Stimulated activated CD4-positive, alpha-beta T cell treated with anti-CD3 and anti-CD28 coated beads, Interleukin-1b, Interleukin-23, amount 100 ng/mL, for 1 hour (primary cell): ENCODE results near the gene ADGRA1.

Experiments
- DNase-seq, 2 donors: peaks; one replicate each; pipeline ENCODE4 v3.0.0-alpha.2; 2020; ENCODE audit warnings: low read depth in 2 of 2

The ADGRA1 gene

DNA sequence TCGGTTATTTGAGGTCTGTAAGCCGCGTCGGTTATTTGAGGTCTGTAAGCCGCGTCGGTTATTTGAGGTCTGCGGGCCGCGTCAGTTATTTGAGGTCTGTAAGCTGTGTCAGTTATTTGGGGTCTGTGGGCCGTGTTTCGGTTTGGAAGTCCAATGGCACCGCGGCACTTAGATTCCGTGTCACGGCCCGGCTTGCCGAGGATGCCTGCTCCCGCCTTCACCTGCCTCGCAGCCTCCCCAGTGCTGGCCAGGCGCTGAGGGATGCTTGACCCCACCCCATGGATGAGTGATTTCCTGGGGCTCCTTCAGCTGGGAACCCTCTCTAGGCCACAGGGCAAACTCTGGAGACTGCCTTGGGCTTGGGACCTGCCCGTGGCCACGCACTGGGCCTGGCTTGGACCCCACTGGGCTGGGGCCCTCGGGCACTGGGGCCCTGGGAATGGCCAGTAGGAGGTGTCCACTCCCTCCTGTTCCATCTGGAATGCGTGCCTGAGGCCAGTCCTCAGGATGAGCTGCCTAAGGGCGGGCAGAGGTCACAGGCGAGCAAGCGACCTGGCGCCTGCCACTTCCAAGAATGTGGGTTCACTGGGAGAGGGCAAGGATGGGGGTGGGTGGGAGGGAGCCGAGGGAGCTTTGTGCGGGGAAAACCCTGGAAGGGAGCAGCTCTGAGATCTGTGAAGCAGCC lies 25.6 kb downstream of the ADGRA1 start:
- no peak for DNase-seq

- DNase-seq = no peak
Measured at GRCh38 chr10:133113847-133114246, 26.1 kb downstream of the ADGRA1 start.

DNA sequence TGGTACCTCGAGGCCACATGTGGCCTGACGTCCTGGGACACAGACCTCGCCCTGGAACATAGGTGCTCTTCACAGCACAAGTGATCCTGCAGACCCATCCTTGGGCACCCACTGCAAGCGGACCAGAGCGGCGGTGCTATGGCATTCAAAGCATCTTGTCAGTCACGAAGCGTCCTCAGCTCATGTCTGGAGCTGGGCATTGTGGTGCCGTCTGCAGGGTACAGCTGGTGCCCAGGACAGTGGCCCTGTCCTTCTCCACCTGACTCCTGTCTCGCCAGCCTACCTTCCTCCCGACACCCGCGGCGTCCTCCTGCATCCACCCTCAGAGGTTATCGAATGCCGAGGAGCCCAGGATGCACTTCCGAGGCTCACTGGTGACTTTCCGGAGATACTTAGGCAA lies 26.5 kb downstream of the ADGRA1 start:
- DNase-seq = no peak

DNA sequence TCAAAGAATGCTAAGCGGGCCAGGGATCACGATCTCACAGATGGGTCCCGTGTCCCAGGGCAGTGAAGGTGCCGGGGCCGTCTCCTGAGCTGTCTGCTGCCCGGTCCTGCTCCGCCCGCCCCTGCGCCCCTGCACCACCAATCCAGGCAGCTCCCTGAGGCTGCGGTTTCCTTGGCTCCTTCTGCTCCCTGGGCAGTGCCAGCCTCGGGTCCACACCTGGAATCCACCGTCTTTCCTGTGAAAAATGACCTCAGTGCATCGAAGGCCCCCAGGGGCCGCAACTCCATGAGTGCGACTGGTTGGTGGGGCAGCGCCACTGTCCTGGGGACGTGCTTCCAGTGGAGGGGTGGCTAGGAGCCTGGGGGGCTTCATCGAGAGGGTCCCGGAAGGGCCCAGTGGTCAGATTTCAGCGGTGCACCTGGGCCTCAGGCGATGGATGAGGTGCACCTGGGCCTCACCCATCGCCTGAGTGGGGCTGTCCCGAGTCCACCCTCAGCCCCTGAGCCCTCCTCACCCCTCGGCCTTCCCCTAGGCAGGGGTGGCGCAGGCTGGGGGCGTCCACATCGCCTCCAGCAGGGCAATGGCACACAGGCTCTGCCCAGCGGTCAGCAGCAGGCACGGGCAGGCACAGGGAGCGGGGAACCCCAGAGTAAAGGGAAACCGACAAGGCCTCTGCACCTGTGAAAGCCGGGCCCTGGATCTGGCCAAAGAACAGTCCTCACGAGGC lies 27.2 kb downstream of the ADGRA1 start:
- no peak for DNase-seq

DNA sequence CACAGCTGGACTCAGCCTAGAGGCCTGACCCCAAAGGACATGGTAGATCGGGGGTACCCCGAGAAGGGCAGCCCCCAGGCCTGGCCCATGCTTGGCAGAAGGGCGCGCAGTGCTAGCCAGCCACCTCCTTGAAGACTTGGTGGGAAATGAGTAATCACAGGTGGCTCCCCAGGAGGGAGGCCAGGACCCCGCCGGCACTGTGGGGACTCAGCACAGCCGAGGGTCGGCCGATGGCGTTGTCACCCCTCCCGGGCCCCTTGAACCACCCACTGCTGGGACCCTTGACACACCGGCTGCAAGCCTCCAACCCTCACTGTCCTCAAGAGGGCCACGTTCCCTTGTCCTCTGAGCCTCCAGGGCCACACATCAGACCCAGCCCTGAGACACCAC lies 27.7 kb downstream of the ADGRA1 start:
- no peak for DNase-seq

DNA sequence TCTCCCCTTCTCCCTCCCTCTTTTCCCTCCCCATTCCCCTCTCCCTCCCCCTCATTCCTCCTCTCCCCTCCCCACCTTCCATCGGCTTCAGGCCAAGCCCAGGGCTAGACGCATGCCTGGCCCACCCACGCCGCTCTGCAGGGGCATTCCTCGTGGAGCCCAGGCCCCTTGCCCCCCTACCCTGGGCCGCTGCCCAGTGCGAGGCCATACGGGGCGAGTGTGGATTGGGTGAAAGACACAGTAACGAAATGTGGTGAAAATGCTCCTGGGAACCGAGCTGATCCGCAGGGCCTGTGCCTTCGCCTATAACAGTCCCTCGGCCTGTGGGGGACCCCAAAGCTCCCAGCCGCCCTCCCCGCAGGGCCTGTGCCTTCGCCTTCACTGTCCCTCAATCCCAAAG lies 28.3 kb downstream of the ADGRA1 start:
- no peak for DNase-seq

GRCh38 chr10:133116455-133116854 lies 28.7 kb downstream of the ADGRA1 start:
- DNase-seq = no peak

GRCh38 chr10:133117036-133117687 lies 29.4 kb downstream of the ADGRA1 start:
- no peak for DNase-seq

DNA sequence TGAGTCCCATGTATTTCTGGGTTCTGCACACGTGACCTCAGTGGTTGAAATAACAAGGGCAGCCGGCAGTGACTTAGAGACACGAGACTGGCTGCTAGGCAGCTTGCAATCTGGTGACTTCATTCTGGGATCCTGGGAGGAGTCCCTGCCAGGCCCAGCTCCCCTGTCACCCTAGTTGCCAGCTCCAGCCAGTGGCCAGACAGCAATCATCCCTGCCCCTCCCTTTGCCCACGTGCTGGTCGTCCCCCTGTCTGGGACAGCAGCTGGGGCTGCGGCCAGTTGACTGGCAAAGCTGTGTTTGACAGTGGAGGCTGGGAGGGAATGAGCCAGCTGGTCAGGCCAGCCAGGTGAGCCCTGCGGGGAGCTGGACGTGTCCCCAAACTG lies 30.0 kb downstream of the ADGRA1 start:
- DNase-seq = no peak

- DNase-seq = no peak
Measured at GRCh38 chr10:133121479-133121878, 33.8 kb downstream of the ADGRA1 start.

- no peak for DNase-seq
Measured at GRCh38 chr10:133122171-133122935, 34.6 kb downstream of the ADGRA1 start.

DNA sequence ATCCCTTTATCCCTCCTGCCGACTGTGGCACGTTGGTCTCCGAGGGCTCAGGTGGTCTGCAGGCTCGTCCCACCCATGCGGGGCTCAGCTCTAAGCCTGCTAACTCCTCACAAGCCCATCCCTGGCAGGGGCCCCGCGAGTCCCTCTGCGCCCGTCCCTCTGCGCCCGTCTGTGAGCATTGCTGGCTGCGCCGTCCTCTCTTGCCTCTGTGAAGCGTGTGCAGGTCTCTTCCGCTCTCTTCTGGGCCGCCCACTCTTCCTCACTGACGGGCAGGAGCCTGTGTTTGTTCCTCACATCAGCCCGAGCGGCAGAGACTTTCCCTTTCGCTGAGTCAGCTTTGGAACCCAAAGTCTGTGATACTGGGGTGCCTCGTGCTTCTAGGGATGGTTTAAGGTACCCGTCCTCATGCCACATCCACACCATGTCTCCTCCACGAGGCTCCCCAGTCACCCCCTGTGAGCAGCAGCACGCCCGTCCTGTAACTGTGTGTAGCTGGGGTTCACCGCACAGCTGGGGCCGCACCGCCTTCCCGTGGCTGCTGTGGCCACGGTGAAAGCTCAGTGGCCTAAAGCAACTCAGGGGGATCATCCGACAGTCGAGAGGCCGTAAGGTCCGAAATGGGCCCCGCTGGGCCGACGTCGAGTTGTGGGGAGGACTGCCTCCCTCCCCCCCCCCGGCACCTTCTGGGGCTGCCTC lies 35.5 kb downstream of the ADGRA1 start:
- no peak for DNase-seq

DNA sequence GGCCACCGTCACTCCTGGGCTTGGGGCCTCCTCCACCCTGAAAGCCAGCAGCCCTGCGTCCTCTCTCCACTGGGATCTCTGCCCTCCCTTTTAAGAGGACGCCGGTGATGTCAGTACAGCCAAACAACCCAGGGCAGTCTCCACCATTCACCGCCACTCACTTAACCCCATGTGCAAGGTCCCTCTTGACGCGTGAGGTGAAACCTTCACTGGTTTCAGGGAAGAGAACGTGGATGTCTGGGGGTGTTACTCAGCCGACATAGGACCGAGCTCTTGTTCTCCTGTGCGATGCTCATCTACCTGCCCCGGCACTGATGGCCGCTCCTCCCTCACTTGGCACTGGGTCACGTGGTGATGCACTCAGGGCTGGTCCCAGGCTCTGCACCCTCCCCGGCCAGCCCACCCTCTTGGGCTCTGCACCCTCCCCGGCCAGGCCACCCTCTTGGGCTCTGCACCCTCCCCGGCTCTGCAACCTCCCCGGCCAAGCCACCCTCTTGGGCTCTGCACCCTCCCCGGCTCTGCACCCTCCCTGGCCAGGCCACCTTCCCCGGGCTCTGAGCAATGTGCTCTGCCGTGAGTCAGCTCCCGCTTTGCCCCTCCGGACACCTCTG lies 36.1 kb downstream of the ADGRA1 start:
- DNase-seq = no peak

DNA sequence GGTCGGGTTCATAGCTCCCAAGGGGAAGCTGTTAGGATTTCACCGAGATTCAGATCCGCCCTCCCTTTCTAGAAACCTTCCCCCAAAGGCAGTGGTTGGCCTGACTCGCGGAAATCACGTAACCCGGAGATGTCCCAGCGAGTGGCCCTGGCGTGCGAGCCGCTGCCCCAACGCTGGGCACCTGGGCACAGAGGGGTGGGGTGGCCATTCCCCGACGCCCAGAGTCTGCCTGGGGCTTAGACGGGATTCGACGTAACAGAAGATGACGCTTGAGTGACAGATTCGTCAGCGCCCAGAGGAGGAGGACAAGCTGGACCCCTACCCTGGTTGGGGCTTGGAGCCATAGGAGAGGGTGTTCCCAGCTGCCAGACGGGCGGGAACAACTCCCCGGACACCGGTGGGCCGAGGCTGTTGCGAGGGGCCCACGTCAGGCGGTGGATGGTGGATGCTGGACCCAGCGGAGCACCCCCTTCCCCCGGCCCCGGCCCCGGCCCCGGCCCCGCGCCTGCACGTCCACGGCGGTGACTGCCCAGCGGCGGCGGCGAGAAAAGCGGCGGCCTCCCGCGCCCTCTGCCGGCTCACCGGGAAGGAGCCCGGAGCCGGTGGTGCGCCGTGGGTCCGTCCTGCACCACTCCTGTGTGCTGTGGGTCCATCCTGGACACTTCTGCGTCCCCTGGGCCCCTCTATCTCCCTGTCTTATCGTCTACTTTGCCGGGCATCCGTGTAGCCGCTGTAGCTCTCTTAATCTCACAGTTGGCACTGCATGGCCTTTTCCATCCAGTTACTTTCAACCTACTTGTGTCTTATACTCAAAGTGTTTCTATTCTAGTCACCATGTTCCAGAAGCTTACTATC lies 36.9 kb downstream of the ADGRA1 start:
- no peak for DNase-seq

DNA sequence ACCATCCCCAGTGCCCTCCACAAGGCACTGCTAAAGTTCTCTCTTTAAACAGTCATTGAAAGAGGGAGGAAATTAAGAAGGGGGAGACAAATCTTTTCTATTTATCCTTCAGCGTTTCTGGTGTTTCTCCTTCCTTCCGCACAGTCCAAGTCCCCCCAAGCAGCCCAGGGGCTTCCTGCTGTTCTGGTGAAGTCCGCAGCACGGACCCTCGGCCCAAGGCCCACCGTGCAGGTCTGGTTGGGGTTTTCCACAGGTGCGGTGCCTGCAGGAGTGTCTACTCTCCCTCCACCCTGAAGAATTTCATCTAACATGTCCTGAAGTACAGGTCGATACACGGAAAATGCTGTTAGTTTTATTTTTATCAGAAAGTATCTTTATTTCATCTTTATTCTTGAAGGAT lies 38.2 kb downstream of the ADGRA1 start:
- DNase-seq = no peak

GRCh38 chr10:133126431-133127290 lies 38.9 kb downstream of the ADGRA1 start:
- no peak for DNase-seq

- no peak for DNase-seq
Measured at GRCh38 chr10:133127291-133128125, 39.8 kb downstream of the ADGRA1 start.
